Prostate gland (tissue), 2 donors: ENCODE measurements around the gene ZNF709. TPM values are rescaled to one million over a fixed set of nuclear protein-coding genes. Genes with fewer than 3 reads are reported as not detected.
A peak's percentile ranks its signal among the peaks of the same experiment; 100 is the strongest.
"Not testable (repeated sequence)": the region's sequence is repeated elsewhere in the genome, so short reads cannot be mapped to it uniquely, and the experiment has no call there.

Experiments used
- DNase-seq: peaks from one replicate; pipeline ENCODE4 v3.0.0-alpha.2; 2019; ENCODE audit warnings: low spot score
- H3K27ac ChIP-seq, 2 donors: fragments of 200-600 bp; sonication (generic); 2 replicates each; pipeline ENCODE4 v1.5.1; 2017 to 2019
- H3K27me3 ChIP-seq: fragments of 200-600 bp; sonication (generic); replicated peaks from 2 replicates; pipeline ENCODE4 v1.5.1; 2019; ENCODE audit not compliant: insufficient read depth
- H3K36me3 ChIP-seq, 2 donors: fragments of 200-600 bp; sonication (generic); 1 replicate in 1 of 2; 2 replicates in 1 of 2; pipeline versions ENCODE4 v1.5.1 to v1.8.1; 2017 to 2019
- H3K4me1 ChIP-seq: fragments of 200-600 bp; sonication (generic); replicated peaks from 2 replicates; pipeline ENCODE4 v1.5.1; 2019
- H3K4me3 ChIP-seq, 2 donors: fragments of 200-600 bp; sonication (generic); 2 replicates each; pipeline ENCODE4 v1.5.1; 2017 to 2019
- H3K9me3 ChIP-seq: fragments of 200-600 bp; sonication (generic); 2 replicates; pipeline ENCODE4 v1.5.1; 2017
- POLR2A ChIP-seq: fragments of 450-650 bp; IDR thresholded peaks from one replicate; pipeline ENCODE4 v1.6.1; 2016; ENCODE audit warnings: antibody characterized with exemption, mild to moderate bottlenecking
- POLR2AphosphoS5 ChIP-seq: sonication (generic); formaldehyde crosslinking; IDR thresholded peaks from one replicate; pipeline ENCODE4 v1.6.1; 2017; ENCODE audit warnings: antibody characterized with exemption
- WGBS: methylation state at CpG from one replicate; pipeline ENCODE4 v1.1.5; 2018; 5-methylcytosine and 5-hydroxymethylcytosine counted together
- intact Hi-C: fragments of 100-400 bp; cut with DNase I; formaldehyde crosslinking; loops from one replicate; pipeline ENCODE4 v1.14.2; 2022
- total RNA-seq, 2 donors: library from RNA; depleted of rRNA; stranded (reverse); fragments of >200 nt; gene quantifications; one replicate each; pipeline ENCODE4 v1.1.0, GENCODE V29; 2016
- TF ChIP-seq, protein P1 (sequence below), 4 experiments: fragments of 200-600 bp in 2 of 4; fragments of 450-650 bp in 2 of 4; sonication (generic) in 2 of 4; IDR thresholded peaks; 1 replicate in 3 of 4; 2 replicates in 1 of 4; pipeline ENCODE4 v1.5.1; 2016 to 2019; ENCODE audit warnings: antibody characterized with exemption in 4 of 4, mild to moderate bottlenecking in 2 of 4, moderate library complexity in 2 of 4

The ZNF709 gene
- total RNA-seq, 2 donors from 2014 or later = 3.9 to 5.4 TPM

DNA sequence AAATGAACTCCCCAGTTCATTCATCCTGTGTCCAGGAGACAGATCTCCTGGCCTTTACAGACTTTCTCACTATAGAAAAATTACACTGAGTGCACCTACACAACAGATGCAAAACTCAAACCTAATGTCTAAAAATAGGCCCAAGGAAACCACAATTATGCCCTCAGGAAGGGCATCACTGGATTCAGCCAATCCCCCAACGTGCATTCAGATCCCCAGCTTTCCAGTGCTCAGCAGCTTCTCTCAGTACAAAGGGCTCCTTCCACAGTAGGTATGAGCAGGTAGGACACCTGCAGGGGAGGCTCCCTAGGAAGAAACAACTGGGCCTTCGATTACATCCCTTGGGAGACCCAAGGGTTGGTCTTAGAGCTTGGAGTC lies 2.1 kb downstream of the ZNF709 start:
- Histone ChIP-seq H3K27ac (no peak overlapping the region), H3K27me3 (no peaks in the 10 kb centered on the region), H3K4me3 (no peak overlapping the region), H3K4me1 (no peaks in the 10 kb centered on the region), H3K9me3 (no peaks in the 10 kb centered on the region), H3K36me3 (no peaks in the 10 kb centered on the region)
- TF ChIP-seq POLR2AphosphoS5 = no peak
- TF ChIP-seq, protein P1, sequence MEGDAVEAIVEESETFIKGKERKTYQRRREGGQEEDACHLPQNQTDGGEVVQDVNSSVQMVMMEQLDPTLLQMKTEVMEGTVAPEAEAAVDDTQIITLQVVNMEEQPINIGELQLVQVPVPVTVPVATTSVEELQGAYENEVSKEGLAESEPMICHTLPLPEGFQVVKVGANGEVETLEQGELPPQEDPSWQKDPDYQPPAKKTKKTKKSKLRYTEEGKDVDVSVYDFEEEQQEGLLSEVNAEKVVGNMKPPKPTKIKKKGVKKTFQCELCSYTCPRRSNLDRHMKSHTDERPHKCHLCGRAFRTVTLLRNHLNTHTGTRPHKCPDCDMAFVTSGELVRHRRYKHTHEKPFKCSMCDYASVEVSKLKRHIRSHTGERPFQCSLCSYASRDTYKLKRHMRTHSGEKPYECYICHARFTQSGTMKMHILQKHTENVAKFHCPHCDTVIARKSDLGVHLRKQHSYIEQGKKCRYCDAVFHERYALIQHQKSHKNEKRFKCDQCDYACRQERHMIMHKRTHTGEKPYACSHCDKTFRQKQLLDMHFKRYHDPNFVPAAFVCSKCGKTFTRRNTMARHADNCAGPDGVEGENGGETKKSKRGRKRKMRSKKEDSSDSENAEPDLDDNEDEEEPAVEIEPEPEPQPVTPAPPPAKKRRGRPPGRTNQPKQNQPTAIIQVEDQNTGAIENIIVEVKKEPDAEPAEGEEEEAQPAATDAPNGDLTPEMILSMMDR (IDR thresholded peaks at IDR 0.05) = no peak
- TF ChIP-seq POLR2A = no peak
- no peak for DNase-seq
- intact Hi-C loops = no loop called here
- 73% methylated on average over 2 of the region's 2 CpGs for WGBS

- no peaks in the 10 kb centered on the region for H3K4me1 ChIP-seq
- TF ChIP-seq, protein P1 (IDR thresholded peaks at IDR 0.05) = no peak
- TF ChIP-seq POLR2AphosphoS5 (no peak), POLR2A (no peak)
- no peak overlapping the region for H3K27ac ChIP-seq
- DNase-seq = no peak
- no peaks in the 10 kb centered on the region for H3K36me3 ChIP-seq
- no peaks in the 10 kb centered on the region for H3K9me3 ChIP-seq
- no peaks in the 10 kb centered on the region for H3K27me3 ChIP-seq
- intact Hi-C loops = no loop called here
- no peak overlapping the region for H3K4me3 ChIP-seq
- WGBS = 78% methylated on average over 4 of the region's 4 CpGs
Observed at GRCh38 chr19:12481781-12482508, 2.7 kb downstream of the ZNF709 start.

DNA sequence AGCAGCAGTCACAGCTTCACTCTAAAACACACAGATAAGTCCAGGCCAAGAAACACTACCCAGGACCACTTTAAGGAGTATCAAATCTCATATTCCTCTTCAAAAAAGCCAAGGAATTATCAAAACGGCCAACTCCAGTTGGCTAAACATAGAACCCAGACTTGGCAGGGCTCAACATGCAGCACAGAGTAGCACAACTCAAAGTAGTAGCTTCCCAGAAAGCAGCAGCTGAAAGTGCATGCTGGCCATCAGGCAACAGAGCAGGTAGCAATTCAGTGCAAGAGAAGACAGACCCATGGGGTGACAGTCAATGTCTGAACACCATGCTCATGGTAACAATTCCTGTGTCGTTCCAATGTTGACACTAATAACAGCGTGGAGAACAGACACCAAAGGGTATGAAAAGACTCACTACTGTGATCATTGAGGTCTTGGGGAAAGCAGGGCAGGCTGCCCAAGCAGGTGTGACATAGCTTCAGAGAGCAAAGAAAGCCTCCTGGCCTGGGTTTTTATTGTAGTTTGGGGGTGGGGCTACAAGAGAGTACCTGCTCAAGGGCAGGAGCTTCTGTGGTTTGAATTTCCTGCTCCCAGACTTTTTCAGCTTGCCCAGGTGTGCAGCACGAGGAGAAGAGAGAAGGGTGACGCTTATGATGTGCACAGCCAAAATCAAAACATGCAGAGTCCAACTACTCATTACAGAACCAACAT lies 6.2 kb downstream of the ZNF709 start:
- intact Hi-C loops = no loop called here
- TF ChIP-seq, protein P1 (IDR thresholded peaks at IDR 0.05) = no peak
- TF ChIP-seq POLR2AphosphoS5 (peak; percentile 24), POLR2A (no peak)
- H3K27me3 ChIP-seq = no peaks in the 10 kb centered on the region
- H3K27ac ChIP-seq = no peak overlapping the region
- peak; percentile 29 for DNase-seq
- 32% methylated on average over 5 of the region's 5 CpGs for WGBS
- H3K36me3 ChIP-seq = no peaks in the 10 kb centered on the region
- no peak overlapping the region for H3K4me3 ChIP-seq
- no peaks in the 10 kb centered on the region for H3K4me1 ChIP-seq
- H3K9me3 ChIP-seq = no peaks in the 10 kb centered on the region

DNA sequence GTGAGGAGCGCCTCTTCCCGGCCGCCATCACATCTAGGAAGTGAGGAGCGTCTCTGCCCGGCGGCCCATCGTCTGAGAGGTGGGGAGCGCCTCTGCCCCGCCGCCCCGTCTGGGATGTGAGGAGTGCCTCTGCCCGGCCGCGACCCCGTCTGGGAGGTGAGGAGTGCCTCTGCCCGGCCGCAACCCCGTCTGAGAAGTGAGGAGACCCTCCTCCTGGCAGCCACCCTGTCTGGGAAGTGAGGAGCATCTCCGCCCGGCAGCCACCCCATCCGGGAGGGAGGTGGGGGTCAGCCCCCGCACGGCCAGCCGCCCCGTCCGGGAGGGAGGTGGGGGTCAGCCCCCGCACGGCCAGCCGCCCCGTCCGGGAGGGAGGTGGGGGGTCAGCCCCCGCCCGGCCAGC lies 17.0 kb downstream of the ZNF709 start:
- intact Hi-C loops, DNase-seq, H3K36me3 ChIP-seq, H3K27ac ChIP-seq, H3K4me3 ChIP-seq, H3K27me3 ChIP-seq, H3K4me1 ChIP-seq, H3K9me3 ChIP-seq: not testable (repeated sequence)
- 94% methylated on average over 15 of the region's 33 CpGs for WGBS

DNA sequence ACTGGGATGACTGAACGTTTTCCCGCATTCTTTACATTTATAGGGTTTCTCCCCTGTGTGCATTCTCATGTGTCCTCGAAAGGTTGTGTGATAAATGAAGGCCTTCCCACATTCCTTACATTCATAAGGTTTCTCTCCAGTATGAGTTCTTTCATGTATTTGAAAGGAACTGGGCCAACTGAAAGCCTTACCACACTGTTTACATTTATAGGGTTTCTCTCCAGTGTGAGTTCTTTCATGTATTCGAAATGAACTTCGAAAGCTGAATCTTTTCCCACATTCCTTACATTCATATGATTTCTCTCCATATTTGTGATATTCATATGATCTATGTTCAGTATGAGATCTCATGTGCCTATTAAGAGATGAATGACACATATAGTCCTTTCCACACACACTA lies 19.4 kb downstream of the ZNF709 start:
- Histone ChIP-seq H3K27me3 (no peaks in the 10 kb centered on the region), H3K4me3 (no peak overlapping the region), H3K27ac (no peak overlapping the region), H3K36me3 (peaks cover 7% of the 10 kb centered on the region in 2 donors), H3K4me1 (no peaks in the 10 kb centered on the region), H3K9me3 (no peaks in the 10 kb centered on the region)
- TF ChIP-seq, protein P1 (IDR thresholded peaks at IDR 0.05) = no peak
- no peak for TF ChIP-seq POLR2AphosphoS5
- intact Hi-C loops = no loop called here
- no peak for DNase-seq
- 89% methylated on average over 5 of the region's 5 CpGs for WGBS
